ENCODE measurements around the gene TMEM259.

The TMEM259 gene

GRCh38 chr19:1051791-1052190 lies 30.9 kb upstream of the TMEM259 start:
- TF ChIP-seq CTCF (IDR thresholded peaks at IDR 0.05; ENCODE audit: low read depth, low read length, missing control alignments) = no peak
- DNase-seq (ENCODE audit: low read depth) = no peak
- no peak overlapping the region for H3K4me3 ChIP-seq (ENCODE audit: low read depth, low read length)
- in situ Hi-C loops (cut with HindIII; ENCODE audit: low sequenced_read_pairs) = no loop called here

DNA sequence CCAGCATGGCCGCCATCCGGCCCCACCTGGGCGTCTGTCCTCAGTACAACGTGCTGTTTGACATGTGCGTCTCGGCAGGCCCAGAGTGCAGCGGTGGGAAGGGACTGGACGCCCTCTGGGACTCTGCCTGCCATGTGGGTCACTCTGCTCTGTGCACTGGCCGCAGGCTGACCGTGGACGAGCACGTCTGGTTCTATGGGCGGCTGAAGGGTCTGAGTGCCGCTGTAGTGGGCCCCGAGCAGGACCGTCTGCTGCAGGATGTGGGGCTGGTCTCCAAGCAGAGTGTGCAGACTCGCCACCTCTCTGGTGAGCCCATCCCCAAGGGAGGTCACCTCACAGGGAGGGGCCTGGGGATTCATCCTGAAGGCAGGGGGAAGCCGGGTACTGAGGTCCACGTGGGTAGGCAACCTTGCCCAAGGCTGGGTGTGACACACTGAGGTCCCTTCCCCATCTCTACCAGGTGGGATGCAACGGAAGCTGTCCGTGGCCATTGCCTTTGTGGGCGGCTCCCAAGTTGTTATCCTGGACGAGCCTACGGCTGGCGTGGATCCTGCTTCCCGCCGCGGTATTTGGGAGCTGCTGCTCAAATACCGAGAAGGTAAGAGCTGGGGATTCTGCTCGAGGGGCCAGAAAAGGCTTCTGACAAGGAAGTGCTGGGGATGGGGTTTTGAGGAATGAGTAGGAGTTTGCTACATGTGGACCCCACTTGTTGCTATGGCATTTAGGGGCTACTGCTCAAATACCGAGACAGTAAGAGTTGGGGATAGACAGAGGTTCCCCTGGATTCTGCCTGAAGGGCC lies 30.3 kb upstream of the TMEM259 start:
- no peak for DNase-seq (ENCODE audit: low read depth)
- no peak for TF ChIP-seq CTCF (IDR thresholded peaks at IDR 0.05; ENCODE audit: low read depth, low read length, missing control alignments)
- in situ Hi-C loops (cut with HindIII; ENCODE audit: low sequenced_read_pairs) = no loop called here
- H3K4me3 ChIP-seq (ENCODE audit: low read depth, low read length) = no peak overlapping the region

GRCh38 chr19:1049800-1050199 lies 28.9 kb upstream of the TMEM259 start:
- no peak for TF ChIP-seq CTCF (IDR thresholded peaks at IDR 0.05; ENCODE audit: low read depth, low read length, missing control alignments)
- no peak for DNase-seq (ENCODE audit: low read depth)
- no peak overlapping the region for H3K4me3 ChIP-seq (ENCODE audit: low read depth, low read length)
- in situ Hi-C loops (cut with HindIII; ENCODE audit: low sequenced_read_pairs) = no loop called here

DNA sequence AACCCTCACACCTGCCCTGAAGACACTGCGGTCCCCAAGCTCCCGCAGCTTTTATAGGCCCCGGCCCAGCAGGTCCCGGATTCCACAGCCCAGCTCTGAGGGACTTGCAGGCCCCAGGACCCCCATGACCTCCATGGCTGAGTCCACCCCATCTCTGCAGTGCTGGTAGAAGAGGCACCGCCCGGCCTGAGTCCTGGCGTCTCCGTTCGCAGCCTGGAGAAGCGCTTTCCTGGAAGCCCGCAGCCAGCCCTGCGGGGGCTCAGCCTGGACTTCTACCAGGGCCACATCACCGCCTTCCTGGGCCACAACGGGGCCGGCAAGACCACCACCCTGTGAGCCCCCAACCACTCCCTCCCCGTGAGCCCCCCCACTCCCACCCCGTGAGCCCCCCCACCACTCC lies 28.2 kb upstream of the TMEM259 start:
- DNase-seq (ENCODE audit: low read depth) = no peak
- in situ Hi-C loops (cut with HindIII; ENCODE audit: low sequenced_read_pairs) = no loop called here
- TF ChIP-seq CTCF (IDR thresholded peaks at IDR 0.05; ENCODE audit: low read depth, low read length, missing control alignments) = no peak
- H3K4me3 ChIP-seq (ENCODE audit: low read depth, low read length) = no peak overlapping the region

DNA sequence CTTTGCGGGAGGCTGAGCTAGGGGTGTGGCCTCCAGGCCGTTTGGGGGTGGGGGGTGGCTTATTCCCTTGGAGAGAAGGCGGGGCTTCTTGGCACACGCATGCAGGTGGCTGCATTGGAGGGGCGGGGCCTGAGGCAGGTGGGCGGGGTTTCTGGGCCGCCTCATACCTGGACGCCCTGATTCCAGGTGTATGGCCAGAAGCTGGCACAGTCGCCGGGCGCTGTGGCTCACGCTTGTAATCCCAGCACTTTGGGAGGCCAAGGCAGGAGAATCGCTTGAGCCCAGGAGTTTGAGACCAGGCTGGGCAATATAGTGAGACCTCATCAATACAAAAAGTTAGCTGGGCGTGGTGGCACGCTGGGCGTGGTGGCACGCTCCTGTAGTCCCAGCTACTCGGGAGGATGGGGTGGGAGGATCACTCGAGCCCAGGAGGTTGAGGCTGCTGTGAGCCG lies 26.8 kb upstream of the TMEM259 start:
- TF ChIP-seq CTCF (IDR thresholded peaks at IDR 0.05; ENCODE audit: low read depth, low read length, missing control alignments) = no peak
- in situ Hi-C loops (cut with HindIII; ENCODE audit: low sequenced_read_pairs) = no loop called here
- H3K4me3 ChIP-seq (ENCODE audit: low read depth, low read length) = no peak overlapping the region
- no peak for DNase-seq (ENCODE audit: low read depth)

DNA sequence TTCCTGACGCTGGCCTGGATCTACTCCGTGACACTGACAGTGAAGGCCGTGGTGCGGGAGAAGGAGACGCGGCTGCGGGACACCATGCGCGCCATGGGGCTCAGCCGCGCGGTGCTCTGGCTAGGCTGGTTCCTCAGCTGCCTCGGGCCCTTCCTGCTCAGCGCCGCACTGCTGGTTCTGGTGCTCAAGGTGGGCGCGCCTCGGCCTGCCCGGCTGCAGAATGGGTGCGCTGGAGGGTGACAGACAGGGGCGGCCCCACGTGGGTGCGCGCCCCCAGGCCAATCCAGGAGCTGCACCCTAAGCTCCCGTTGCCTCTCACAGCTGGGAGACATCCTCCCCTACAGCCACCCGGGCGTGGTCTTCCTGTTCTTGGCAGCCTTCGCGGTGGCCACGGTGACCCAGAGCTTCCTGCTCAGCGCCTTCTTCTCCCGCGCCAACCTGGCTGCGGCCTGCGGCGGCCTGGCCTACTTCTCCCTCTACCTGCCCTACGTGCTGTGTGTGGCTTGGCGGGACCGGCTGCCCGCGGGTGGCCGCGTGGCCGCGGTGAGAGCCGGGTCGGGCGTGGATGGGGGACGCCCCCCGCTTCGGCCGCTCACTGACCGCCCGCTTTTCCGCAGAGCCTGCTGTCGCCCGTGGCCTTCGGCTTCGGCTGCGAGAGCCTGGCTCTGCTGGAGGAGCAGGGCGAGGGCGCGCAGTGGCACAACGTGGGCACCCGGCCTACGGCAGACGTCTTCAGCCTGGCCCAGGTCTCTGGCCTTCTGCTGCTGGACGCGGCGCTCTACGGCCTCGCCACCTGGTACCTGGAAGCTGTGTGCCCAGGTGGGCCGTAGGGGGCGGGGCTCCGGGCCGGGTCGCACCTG lies 26.1 kb upstream of the TMEM259 start:
- no peak for TF ChIP-seq CTCF (IDR thresholded peaks at IDR 0.05; ENCODE audit: low read depth, low read length, missing control alignments)
- in situ Hi-C loops (cut with HindIII; ENCODE audit: low sequenced_read_pairs) = no loop called here
- no peak for DNase-seq (ENCODE audit: low read depth)
- H3K4me3 ChIP-seq (ENCODE audit: low read depth, low read length) = no peak overlapping the region
